ENCODE measurements around the gene LPP. TPM values are rescaled to one million over a fixed set of nuclear protein-coding genes. Genes with fewer than 3 reads are reported as not detected.

The LPP gene
- total RNA-seq, 1 donor from 2014 or later = 97.4 TPM

- H3K4me3 ChIP-seq = no peak overlapping the region
- H3K27me3 ChIP-seq (ENCODE audit: low read depth) = no peaks in the 10 kb centered on the region
- H3K36me3 ChIP-seq = no peaks in the 10 kb centered on the region
- no peaks in the 10 kb centered on the region for H3K9me3 ChIP-seq (replicated peaks)
- peaks cover 27% of the 10 kb centered on the region for H3K4me1 ChIP-seq
- H3K27ac ChIP-seq (replicated peaks) = no peak overlapping the region
- TF ChIP-seq, protein P1, sequence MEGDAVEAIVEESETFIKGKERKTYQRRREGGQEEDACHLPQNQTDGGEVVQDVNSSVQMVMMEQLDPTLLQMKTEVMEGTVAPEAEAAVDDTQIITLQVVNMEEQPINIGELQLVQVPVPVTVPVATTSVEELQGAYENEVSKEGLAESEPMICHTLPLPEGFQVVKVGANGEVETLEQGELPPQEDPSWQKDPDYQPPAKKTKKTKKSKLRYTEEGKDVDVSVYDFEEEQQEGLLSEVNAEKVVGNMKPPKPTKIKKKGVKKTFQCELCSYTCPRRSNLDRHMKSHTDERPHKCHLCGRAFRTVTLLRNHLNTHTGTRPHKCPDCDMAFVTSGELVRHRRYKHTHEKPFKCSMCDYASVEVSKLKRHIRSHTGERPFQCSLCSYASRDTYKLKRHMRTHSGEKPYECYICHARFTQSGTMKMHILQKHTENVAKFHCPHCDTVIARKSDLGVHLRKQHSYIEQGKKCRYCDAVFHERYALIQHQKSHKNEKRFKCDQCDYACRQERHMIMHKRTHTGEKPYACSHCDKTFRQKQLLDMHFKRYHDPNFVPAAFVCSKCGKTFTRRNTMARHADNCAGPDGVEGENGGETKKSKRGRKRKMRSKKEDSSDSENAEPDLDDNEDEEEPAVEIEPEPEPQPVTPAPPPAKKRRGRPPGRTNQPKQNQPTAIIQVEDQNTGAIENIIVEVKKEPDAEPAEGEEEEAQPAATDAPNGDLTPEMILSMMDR (IDR thresholded peaks at IDR 0.05; ENCODE audit: borderline replicate concordance) = no peak
- intact Hi-C loops (cut with micrococcal nuclease) = no loop called here
- DNase-seq = no peak
Measured at GRCh38 chr3:188380252-188380651, 226.3 kb downstream of the LPP start.

- Histone ChIP-seq H3K9me3 (replicated peaks) (no peaks in the 10 kb centered on the region), H3K36me3 (no peaks in the 10 kb centered on the region), H3K4me1 (peaks cover 31% of the 10 kb centered on the region), H3K4me3 (no peak overlapping the region), H3K27me3 (ENCODE audit: low read depth) (no peaks in the 10 kb centered on the region), H3K27ac (replicated peaks) (no peak overlapping the region)
- TF ChIP-seq, protein P1 (IDR thresholded peaks at IDR 0.05; ENCODE audit: borderline replicate concordance) = no peak
- intact Hi-C loops (cut with micrococcal nuclease) = no loop called here
- DNase-seq = no peak
Measured at GRCh38 chr3:188380722-188381121, 226.8 kb downstream of the LPP start.

GRCh38 chr3:188383748-188384147, 229.8 kb downstream of the LPP start:
- H3K27me3 ChIP-seq (ENCODE audit: low read depth) = no peaks in the 10 kb centered on the region
- no peaks in the 10 kb centered on the region for H3K36me3 ChIP-seq
- intact Hi-C loops (cut with micrococcal nuclease) = no loop called here
- H3K4me1 ChIP-seq = peaks cover 39% of the 10 kb centered on the region
- no peak overlapping the region for H3K27ac ChIP-seq (replicated peaks)
- DNase-seq = no peak
- TF ChIP-seq, protein P1 (IDR thresholded peaks at IDR 0.05; ENCODE audit: borderline replicate concordance) = no peak
- no peak overlapping the region for H3K4me3 ChIP-seq
- no peaks in the 10 kb centered on the region for H3K9me3 ChIP-seq (replicated peaks)

GRCh38 chr3:188385295-188385694, 231.3 kb downstream of the LPP start:
- intact Hi-C loops (cut with micrococcal nuclease) = no loop called here
- Histone ChIP-seq H3K4me1 (peaks cover 50% of the 10 kb centered on the region), H3K36me3 (no peaks in the 10 kb centered on the region), H3K27ac (replicated peaks) (no peak overlapping the region), H3K27me3 (ENCODE audit: low read depth) (no peaks in the 10 kb centered on the region), H3K4me3 (no peak overlapping the region), H3K9me3 (replicated peaks) (no peaks in the 10 kb centered on the region)
- no peak for DNase-seq
- TF ChIP-seq, protein P1 (IDR thresholded peaks at IDR 0.05; ENCODE audit: borderline replicate concordance) = no peak

DNA sequence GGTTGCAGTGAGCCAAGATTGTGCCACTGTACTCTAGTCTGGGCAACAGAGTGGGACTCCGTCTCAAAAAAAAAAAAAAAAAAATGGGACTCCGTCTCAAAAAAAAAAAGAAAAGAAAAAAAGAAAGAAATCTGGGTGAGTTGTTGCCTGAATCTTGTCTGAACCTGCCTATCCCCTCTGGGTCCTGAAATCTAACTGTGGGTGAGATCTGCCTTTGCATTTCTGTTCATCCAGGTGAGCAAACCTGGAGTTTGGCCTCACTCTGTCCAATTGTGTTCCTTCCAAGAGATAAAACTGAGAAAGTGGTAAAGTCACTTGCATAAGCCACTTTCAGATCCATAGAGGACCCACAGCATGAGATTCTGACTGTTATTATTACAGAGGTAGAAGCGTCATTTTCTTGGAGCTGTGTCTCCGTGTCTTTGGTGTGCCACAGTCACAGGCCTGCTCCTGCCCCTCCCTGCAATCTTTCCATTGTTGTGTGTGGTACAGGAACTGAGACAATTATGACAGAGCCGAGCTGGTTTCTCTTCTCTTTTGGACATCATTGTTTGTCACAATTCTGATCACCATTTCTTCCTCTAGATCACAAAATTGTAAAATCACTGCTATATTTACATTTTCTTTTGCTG, 235.9 kb downstream of the LPP start:
- peaks cover 52% of the 10 kb centered on the region for H3K4me1 ChIP-seq
- DNase-seq = peak; percentile 22
- H3K36me3 ChIP-seq = no peaks in the 10 kb centered on the region
- TF ChIP-seq, protein P1 (IDR thresholded peaks at IDR 0.05; ENCODE audit: borderline replicate concordance) = no peak
- intact Hi-C loops (cut with micrococcal nuclease) = no loop called here
- H3K4me3 ChIP-seq = no peak overlapping the region
- H3K9me3 ChIP-seq (replicated peaks) = no peaks in the 10 kb centered on the region
- H3K27me3 ChIP-seq (ENCODE audit: low read depth) = no peaks in the 10 kb centered on the region
- H3K27ac ChIP-seq (replicated peaks) = peak overlapping the region; percentile 60
